ENCODE results near the gene EFCAB13. TPM values are rescaled to one million over a fixed set of nuclear protein-coding genes. Genes with fewer than 3 reads are reported as not detected.
"Not testable (repeated sequence)": the region's sequence is repeated elsewhere in the genome, so short reads cannot be mapped to it uniquely, and the experiment has no call there.

EFCAB13 gene
- total and polyA plus RNA-seq, 2 of the 4 experiments (the other 2 are of a cell fraction) = 0.77 to 1.4 TPM

GRCh38 chr17:47370899-47371298, 47.1 kb downstream of the EFCAB13 start:
- H4K20me1 ChIP-seq (ENCODE audit: insufficient read depth, low read length); H3K4me3 ChIP-seq (ENCODE audit: insufficient read depth, low read depth, low read length); H2AFZ ChIP-seq (replicated peaks; ENCODE audit: low read length, poor library complexity); CTCF ChIA-PET; H3K23ac ChIP-seq (ENCODE audit: low read depth, low read length); H4K91ac ChIP-seq (ENCODE audit: insufficient read depth, low read depth, low read length); in situ Hi-C loops (cut with MboI; ENCODE audit: low sequenced_read_pairs); H2BK15ac ChIP-seq (ENCODE audit: low read depth, low read length); H3K9me3 ChIP-seq (ENCODE audit: control insufficient read depth, insufficient read depth, low read length); H3K36me3 ChIP-seq (ENCODE audit: control insufficient read depth, insufficient read depth, low read length); H2AK9ac ChIP-seq (replicated peaks; ENCODE audit: low read depth, low read length, poor library complexity); H3K4me2 ChIP-seq (ENCODE audit: low read depth, low read length); H3K79me1 ChIP-seq (ENCODE audit: low read depth in 1 of 2, low read length in 2 of 2); H3K18ac ChIP-seq (ENCODE audit: low read depth, low read length); H3K4me1 ChIP-seq (ENCODE audit: control insufficient read depth, insufficient read depth, low read length); H3K9ac ChIP-seq (ENCODE audit: low read depth, low read length); H2BK5ac ChIP-seq (ENCODE audit: low read depth, low read length, poor library complexity, severe bottlenecking); dilution Hi-C loops (cut with HindIII; ENCODE audit: low sequenced_read_pairs, unreplicated experiment); H3K9me1 ChIP-seq (ENCODE audit: insufficient read depth, low read length); H2AK5ac ChIP-seq (ENCODE audit: low read depth, low read length); POLR2A ChIA-PET (ENCODE audit: unreplicated experiment); intact Hi-C loops (cut with micrococcal nuclease); ATAC-seq (ENCODE audit: low read depth); H3K27ac ChIP-seq (ENCODE audit: insufficient read depth, low read length); H4K8ac ChIP-seq (ENCODE audit: low read depth in 2 of 2, low read length in 2 of 2); H4K5ac ChIP-seq (ENCODE audit: low read depth, low read length); H2BK120ac ChIP-seq (ENCODE audit: low read depth, low read length); DNase-seq; H3K56ac ChIP-seq (ENCODE audit: extremely low read depth, insufficient read depth, low read length); H2BK20ac ChIP-seq (ENCODE audit: low read depth, low read length); H3K27me3 ChIP-seq (ENCODE audit: control insufficient read depth, insufficient read depth, low read length); BruUV-seq (replicated peaks); H3K14ac ChIP-seq (replicated peaks; ENCODE audit: low read depth, low read length); H3K4ac ChIP-seq (ENCODE audit: low read depth, low read length): not testable (repeated sequence)
- WGBS, 2 experiments (ENCODE audit: extremely low coverage in 2 of 2, insufficient read length in 1 of 2) = no CpG with 5 or more reads among the region's 3 CpGs

Measured in IMR-90 (cell line).